MM.1S (cell line): ENCODE data around the gene TMEM191C.

Experiments used
- DNase-seq: peaks from one replicate; pipeline ENCODE4 v3.0.0-alpha.2; 2015
- H2AFZ ChIP-seq: fragments of 300-600 bp; sonication (generic); 2 replicates; pipeline ENCODE4 v1.6.0; 2016; ENCODE audit warnings: antibody characterized with exemption, low read length
- H3F3A ChIP-seq: fragments of 300-600 bp; sonication (generic); 2 replicates; pipeline ENCODE4 v1.6.1; 2016; ENCODE audit warnings: mild to moderate bottlenecking, antibody characterized with exemption, low read length, moderate library complexity, mixed read lengths; ENCODE audit not compliant: insufficient read depth
- H3K27ac ChIP-seq: fragments of 300-600 bp; sonication (generic); 2 replicates; pipeline ENCODE4 v1.5.1; 2016; ENCODE audit warnings: mild to moderate bottlenecking, low read length
- H3K27me3 ChIP-seq: fragments of 300-600 bp; sonication (generic); replicated peaks from 2 replicates; pipeline ENCODE4 v1.6.0; 2016; ENCODE audit warnings: low read length; ENCODE audit not compliant: insufficient read depth
- H3K36me3 ChIP-seq: fragments of 300-600 bp; sonication (generic); replicated peaks from 2 replicates; pipeline ENCODE4 v1.6.1; 2016; ENCODE audit warnings: mild to moderate bottlenecking, low read length, mixed read lengths; ENCODE audit not compliant: insufficient read depth
- H3K4me1 ChIP-seq: fragments of 300-600 bp; sonication (generic); 2 replicates; pipeline ENCODE4 v1.6.1; 2016; ENCODE audit warnings: low read length, mixed read lengths
- H3K4me2 ChIP-seq: fragments of 300-600 bp; sonication (generic); 2 replicates; pipeline ENCODE4 v1.6.0; 2016; ENCODE audit warnings: low read depth, low read length
- H3K4me3 ChIP-seq: fragments of 300-600 bp; sonication (generic); 2 replicates; pipeline ENCODE4 v1.5.1; 2016; ENCODE audit warnings: low read length, mixed read lengths
- H3K79me2 ChIP-seq: fragments of 300-600 bp; sonication (generic); 2 replicates; pipeline ENCODE4 v1.6.1; 2016; ENCODE audit warnings: mixed run types, low read length, mixed read lengths
- H3K9ac ChIP-seq: fragments of 300-600 bp; sonication (generic); 2 replicates; pipeline ENCODE4 v1.6.1; 2016; ENCODE audit warnings: low read length, mixed read lengths
- H3K9me2 ChIP-seq: fragments of 300-600 bp; sonication (generic); replicated peaks from 2 replicates; pipeline ENCODE4 v1.6.1; 2016; ENCODE audit warnings: mild to moderate bottlenecking, low read length, mixed read lengths; ENCODE audit not compliant: insufficient read depth
- H3K9me3 ChIP-seq: fragments of 300-600 bp; sonication (generic); replicated peaks from 2 replicates; pipeline ENCODE4 v1.6.1; 2016; ENCODE audit warnings: mild to moderate bottlenecking, low read length, mixed read lengths; ENCODE audit not compliant: insufficient read depth
- H4K20me1 ChIP-seq: fragments of 300-600 bp; sonication (generic); 2 replicates; pipeline ENCODE4 v1.6.1; 2016; ENCODE audit warnings: mild to moderate bottlenecking, low read length, moderate library complexity, mixed read lengths; ENCODE audit not compliant: insufficient read depth
- CTCF ChIP-seq: fragments of 300-600 bp; sonication (generic); IDR thresholded peaks from 2 replicates; pipeline ENCODE4 v1.5.1; 2016; ENCODE audit warnings: antibody characterized with exemption, low read length, mixed read lengths
- EZH2 ChIP-seq: fragments of 300-600 bp; sonication (generic); optimal IDR thresholded peaks from 2 replicates; pipeline ENCODE3; 2017; ENCODE audit warnings: low read depth, mild to moderate bottlenecking, antibody characterized with exemption, low read length, mixed read lengths
- EZH2phosphoT487 ChIP-seq: fragments of 300-600 bp; sonication (generic); IDR thresholded peaks from 2 replicates; pipeline ENCODE4 v1.6.1; 2018; ENCODE audit warnings: antibody characterized with exemption, low read length

Gene TMEM191C

GRCh38 chr22:21443057-21443734, 24.0 kb upstream of the TMEM191C start:
- no peaks in the 10 kb centered on the region for H3K36me3 ChIP-seq
- H3K79me2 ChIP-seq = 0 out of 2 replicates have a peak, but pooled peaks cover 9% of the 10 kb centered on the region
- TF ChIP-seq EZH2phosphoT487 = no peak
- no peak for TF ChIP-seq CTCF
- no peak for TF ChIP-seq EZH2
- H3K9me2 ChIP-seq = no peaks in the 10 kb centered on the region
- no peak overlapping the region for H3K9ac ChIP-seq
- H3K4me1 ChIP-seq = no peaks in the 10 kb centered on the region
- no peaks in the 10 kb centered on the region for H3K9me3 ChIP-seq
- no peaks in the 10 kb centered on the region for H3F3A ChIP-seq
- no peak for DNase-seq
- H2AFZ ChIP-seq = no peak overlapping the region
- no peak overlapping the region for H3K4me2 ChIP-seq
- H3K4me3 ChIP-seq = no peak overlapping the region
- no peaks in the 10 kb centered on the region for H3K27me3 ChIP-seq
- H3K27ac ChIP-seq = no peak overlapping the region
- no peaks in the 10 kb centered on the region for H4K20me1 ChIP-seq

GRCh38 chr22:21443735-21444421, 23.3 kb upstream of the TMEM191C start:
- Histone ChIP-seq H3K4me1 (no peaks in the 10 kb centered on the region), H4K20me1 (no peaks in the 10 kb centered on the region), H3K79me2 (0 out of 2 replicates have a peak, but pooled peaks cover 9% of the 10 kb centered on the region), H3K27ac (no peak overlapping the region), H3K4me2 (no peak overlapping the region), H3K27me3 (no peaks in the 10 kb centered on the region), H3K4me3 (no peak overlapping the region), H3K9me2 (no peaks in the 10 kb centered on the region), H3F3A (no peaks in the 10 kb centered on the region), H3K9ac (no peak overlapping the region), H3K9me3 (no peaks in the 10 kb centered on the region), H3K36me3 (no peaks in the 10 kb centered on the region), H2AFZ (no peak overlapping the region)
- DNase-seq = no peak
- TF ChIP-seq EZH2phosphoT487 (no peak), CTCF (no peak), EZH2 (no peak)

- Histone ChIP-seq H3K27ac (no peak overlapping the region), H3K4me1 (no peaks in the 10 kb centered on the region), H3K9me2 (no peaks in the 10 kb centered on the region), H3K27me3 (no peaks in the 10 kb centered on the region), H3K9ac (no peak overlapping the region), H3F3A (no peaks in the 10 kb centered on the region), H4K20me1 (no peaks in the 10 kb centered on the region), H3K9me3 (no peaks in the 10 kb centered on the region), H2AFZ (no peak overlapping the region), H3K4me2 (no peak overlapping the region), H3K4me3 (no peak overlapping the region), H3K79me2 (0 out of 2 replicates have a peak, but pooled peaks cover 9% of the 10 kb centered on the region), H3K36me3 (no peaks in the 10 kb centered on the region)
- DNase-seq = no peak
- TF ChIP-seq EZH2phosphoT487 = no peak
- no peak for TF ChIP-seq EZH2
- no peak for TF ChIP-seq CTCF
These were observed 22.3 kb upstream of the TMEM191C start for GRCh38 chr22:21444701-21445436.
